ENCODE data around the gene SH3GLB2.

The SH3GLB2 gene

GRCh38 chr9:129053020-129053419 lies 24.9 kb upstream of the SH3GLB2 start:
- DNase-seq (ENCODE audit: low read depth) = no peak
- TF ChIP-seq CTCF (IDR thresholded peaks at IDR 0.05; ENCODE audit: low read length, missing control alignments) = no peak
- no peak overlapping the region for H3K4me3 ChIP-seq (replicated peaks; ENCODE audit: low read depth, low read length)

- no peak for TF ChIP-seq CTCF (IDR thresholded peaks at IDR 0.05; ENCODE audit: low read length, missing control alignments)
- no peak overlapping the region for H3K4me3 ChIP-seq (replicated peaks; ENCODE audit: low read depth, low read length)
- no peak for DNase-seq (ENCODE audit: low read depth)
Measured at GRCh38 chr9:129052592-129052991, 24.5 kb upstream of the SH3GLB2 start.

DNA sequence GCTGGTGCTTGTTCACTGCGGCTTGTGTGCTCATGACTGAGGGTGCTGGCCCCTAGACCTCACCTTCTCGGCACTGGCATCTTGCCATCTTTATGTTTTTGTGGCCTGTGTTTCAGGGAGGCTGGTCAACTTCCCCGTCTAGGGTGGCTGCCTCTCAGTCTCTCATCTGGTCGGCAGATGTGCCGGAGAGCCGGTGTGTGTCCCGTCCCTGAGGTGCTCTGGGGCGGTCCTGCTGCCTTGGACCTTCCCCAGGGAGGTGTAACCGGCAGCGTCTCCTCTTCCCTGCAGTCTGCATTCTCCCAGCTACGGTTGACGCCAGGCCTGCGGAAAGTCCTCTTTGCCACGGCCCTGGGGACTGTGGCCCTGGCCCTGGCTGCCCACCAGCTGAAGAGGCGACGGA lies 13.9 kb upstream of the SH3GLB2 start:
- TF ChIP-seq CTCF (IDR thresholded peaks at IDR 0.05; ENCODE audit: low read length, missing control alignments) = no peak
- H3K4me3 ChIP-seq (replicated peaks; ENCODE audit: low read depth, low read length) = no peak overlapping the region
- DNase-seq (ENCODE audit: low read depth) = no peak

DNA sequence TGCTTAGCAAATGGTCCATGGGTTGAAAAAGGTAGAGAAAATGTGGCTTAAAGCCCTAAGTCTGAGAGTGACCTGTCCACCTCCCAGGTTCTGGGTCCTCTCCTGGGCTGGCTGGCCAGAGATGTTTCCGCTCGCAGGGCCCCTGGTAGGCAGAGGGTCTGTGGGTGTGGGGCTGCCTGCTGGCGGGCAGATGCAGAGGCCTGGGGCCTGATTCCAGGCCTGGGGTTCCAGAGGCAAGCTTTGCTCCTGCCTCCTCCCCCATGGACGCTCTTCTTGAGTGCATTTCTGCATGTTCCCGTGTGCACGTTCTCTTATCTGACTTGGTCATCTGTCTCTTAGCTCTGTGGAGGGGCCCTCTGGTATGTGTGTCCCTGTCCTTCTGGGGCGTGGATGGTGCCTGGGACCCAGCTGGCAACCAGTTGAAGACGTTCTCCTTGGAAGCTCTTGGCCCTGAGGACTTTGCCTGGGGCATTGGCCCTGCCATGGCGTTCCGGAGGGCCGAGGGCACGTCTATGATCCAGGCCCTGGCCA lies 12.0 kb upstream of the SH3GLB2 start:
- no peak for TF ChIP-seq CTCF (IDR thresholded peaks at IDR 0.05; ENCODE audit: low read length, missing control alignments)
- no peak for DNase-seq (ENCODE audit: low read depth)
- no peak overlapping the region for H3K4me3 ChIP-seq (replicated peaks; ENCODE audit: low read depth, low read length)

- peak overlapping the region; percentile 96 for H3K4me3 ChIP-seq (replicated peaks; ENCODE audit: low read depth, low read length)
- DNase-seq (ENCODE audit: low read depth) = peak; percentile 26
- no peak for TF ChIP-seq CTCF (IDR thresholded peaks at IDR 0.05; ENCODE audit: low read length, missing control alignments)
Measured at GRCh38 chr9:129038109-129038852, 10.2 kb upstream of the SH3GLB2 start.

- DNase-seq (ENCODE audit: low read depth) = no peak
- peak overlapping the region; percentile 96 for H3K4me3 ChIP-seq (replicated peaks; ENCODE audit: low read depth, low read length)
- no peak for TF ChIP-seq CTCF (IDR thresholded peaks at IDR 0.05; ENCODE audit: low read length, missing control alignments)
Measured at GRCh38 chr9:129037767-129038098, 9.6 kb upstream of the SH3GLB2 start.
